Brain microvascular endothelial cell (primary cell): Measurements from ENCODE around the gene OTUD3.
"Not testable (repeated sequence)": the region's sequence is repeated elsewhere in the genome, so short reads cannot be mapped to it uniquely, and the experiment has no call there.

Experiments used
- DNase-seq: peaks from one replicate; pipeline ENCODE4 v3.0.0-alpha.2; 2020
- H3K27ac ChIP-seq: fragments of 250-450 bp; sonication (Bioruptor Pico); 2 replicates; pipeline ENCODE4 v1.5.1; 2020; ENCODE audit warnings: mild to moderate bottlenecking, moderate library complexity
- H3K27me3 ChIP-seq: fragments of 250-450 bp; sonication (Bioruptor Pico); replicated peaks from 2 replicates; pipeline ENCODE4 v1.5.1; 2020; ENCODE audit warnings: mild to moderate bottlenecking
- H3K36me3 ChIP-seq: fragments of 250-450 bp; sonication (Bioruptor Pico); replicated peaks from 2 replicates; pipeline ENCODE4 v1.5.1; 2020; ENCODE audit warnings: mild to moderate bottlenecking
- H3K4me3 ChIP-seq: 2 replicates; pipeline ENCODE4 v1.5.1; 2011; ENCODE audit warnings: low read depth, mild to moderate bottlenecking, control low read depth, low read length, moderate library complexity
- in situ Hi-C: cut with HindIII; loops from 2 replicates; pipeline ENCODE4 v1.10.0; 2017; ENCODE audit warnings: low sequenced_read_pairs, low pct_ligation_motif_present
- TF ChIP-seq, protein P1 (sequence below): IDR thresholded peaks from 2 replicates; pipeline ENCODE4 v1.5.1; 2011; ENCODE audit warnings: low read depth, mild to moderate bottlenecking, moderate library complexity, low read length, control low read depth, inconsistent platforms; ENCODE audit errors: missing control alignments

The OTUD3 gene

DNA sequence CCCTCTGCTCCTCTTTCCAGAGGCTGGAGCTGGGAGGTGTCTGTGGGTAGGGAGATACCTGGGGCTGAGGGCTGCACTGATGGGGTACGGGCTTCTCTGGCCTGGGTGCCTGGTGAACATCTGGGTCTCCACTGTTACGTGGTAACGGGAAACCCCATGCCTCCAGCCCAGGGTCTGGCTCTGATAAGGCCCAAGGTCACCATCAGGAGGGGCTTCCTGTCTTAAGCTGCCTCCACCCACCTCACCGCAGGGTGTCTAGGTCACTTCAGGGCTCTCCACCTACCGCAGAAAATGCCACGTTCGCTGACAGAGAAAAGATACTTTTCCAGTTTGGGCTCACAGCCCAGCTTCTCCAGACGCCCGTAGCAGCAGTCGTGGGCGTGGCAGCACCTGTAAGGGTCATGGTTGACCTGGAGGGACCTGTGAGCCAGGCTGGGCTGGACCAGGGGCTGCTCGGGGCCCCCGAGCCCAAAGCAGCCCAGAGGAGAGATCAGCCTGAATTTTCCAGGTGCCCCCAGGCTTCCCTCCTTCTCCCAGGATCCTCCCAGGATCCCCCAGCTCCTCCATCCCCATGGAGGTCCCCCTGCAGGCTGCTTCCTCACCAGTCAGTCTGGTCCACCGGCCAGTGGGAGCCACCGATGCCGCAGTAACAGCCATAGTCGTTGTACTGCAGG lies 40.0 kb downstream of the OTUD3 start:
- in situ Hi-C loops, result no loop called here
- DNase-seq, result no peak
- Histone ChIP-seq H3K36me3 (no peaks in the 10 kb centered on the region), H3K4me3 (no peak overlapping the region), H3K27me3 (no peaks in the 10 kb centered on the region), H3K27ac (no peak overlapping the region)
- TF ChIP-seq, protein P1, sequence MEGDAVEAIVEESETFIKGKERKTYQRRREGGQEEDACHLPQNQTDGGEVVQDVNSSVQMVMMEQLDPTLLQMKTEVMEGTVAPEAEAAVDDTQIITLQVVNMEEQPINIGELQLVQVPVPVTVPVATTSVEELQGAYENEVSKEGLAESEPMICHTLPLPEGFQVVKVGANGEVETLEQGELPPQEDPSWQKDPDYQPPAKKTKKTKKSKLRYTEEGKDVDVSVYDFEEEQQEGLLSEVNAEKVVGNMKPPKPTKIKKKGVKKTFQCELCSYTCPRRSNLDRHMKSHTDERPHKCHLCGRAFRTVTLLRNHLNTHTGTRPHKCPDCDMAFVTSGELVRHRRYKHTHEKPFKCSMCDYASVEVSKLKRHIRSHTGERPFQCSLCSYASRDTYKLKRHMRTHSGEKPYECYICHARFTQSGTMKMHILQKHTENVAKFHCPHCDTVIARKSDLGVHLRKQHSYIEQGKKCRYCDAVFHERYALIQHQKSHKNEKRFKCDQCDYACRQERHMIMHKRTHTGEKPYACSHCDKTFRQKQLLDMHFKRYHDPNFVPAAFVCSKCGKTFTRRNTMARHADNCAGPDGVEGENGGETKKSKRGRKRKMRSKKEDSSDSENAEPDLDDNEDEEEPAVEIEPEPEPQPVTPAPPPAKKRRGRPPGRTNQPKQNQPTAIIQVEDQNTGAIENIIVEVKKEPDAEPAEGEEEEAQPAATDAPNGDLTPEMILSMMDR, result no peak

DNA sequence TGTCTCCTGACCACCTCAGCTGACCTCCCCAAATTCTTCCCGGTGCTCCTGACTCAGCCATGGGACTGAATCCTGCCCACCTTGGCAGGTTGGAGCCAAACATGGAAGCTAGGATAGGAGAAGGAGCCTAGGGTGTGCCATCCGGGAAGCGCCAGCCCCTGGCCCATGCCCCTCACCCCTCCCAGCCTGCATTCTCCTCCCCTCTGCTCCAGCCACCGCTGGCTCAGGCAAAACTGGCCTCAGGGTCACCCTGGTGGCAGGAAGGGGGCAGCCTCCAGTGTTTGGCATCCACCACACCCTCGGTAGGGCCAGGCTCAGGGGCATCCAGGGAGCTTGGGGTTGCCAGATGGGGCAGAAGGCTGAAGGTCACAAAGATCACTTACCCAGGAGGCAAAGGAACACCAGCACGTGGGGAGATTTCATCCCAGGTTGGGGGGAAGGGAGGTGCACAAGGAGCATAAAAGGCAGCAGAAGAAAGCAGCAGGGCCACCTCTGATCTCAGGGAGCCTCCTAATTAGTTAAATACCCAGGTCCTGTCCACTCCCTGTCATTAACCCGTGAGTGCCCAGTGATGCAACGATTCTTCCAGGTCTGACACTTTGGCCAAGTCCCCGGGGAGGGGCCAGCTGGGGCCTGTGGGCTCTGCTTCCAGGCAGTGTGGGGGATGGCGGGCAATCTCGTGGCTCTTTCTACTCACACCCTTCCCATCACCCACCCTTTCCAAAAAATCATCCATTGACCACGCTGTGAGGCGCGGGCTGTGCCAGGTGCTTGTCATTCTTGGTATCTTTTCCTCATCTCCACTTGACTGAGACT lies 41.1 kb downstream of the OTUD3 start, which contains the start of gene PLA2G2E:
Gene PLA2G2E (minus strand): TSS at position 481 of the 816 bp plus-strand sequence. CDS start 58 bp downstream, at position 423.
- in situ Hi-C loops, result no loop called here
- DNase-seq, result no peak
- TF ChIP-seq, protein P1, result no peak

GRCh38 chr1:19923953-19924346 lies 41.8 kb downstream of the OTUD3 start:
- no peak for DNase-seq
- no peak overlapping the region for H3K27ac ChIP-seq
- in situ Hi-C loops, result no loop called here
- H3K27me3 ChIP-seq, result no peaks in the 10 kb centered on the region
- H3K36me3 ChIP-seq, result no peaks in the 10 kb centered on the region
- TF ChIP-seq, protein P1, result no peak
- H3K4me3 ChIP-seq, result no peak overlapping the region

More for the DNA sequence above, 41.1 kb downstream of the OTUD3 start, which contains the start of gene PLA2G2E:
- no peaks in the 10 kb centered on the region for H3K27me3 ChIP-seq
- H3K36me3 ChIP-seq, result no peaks in the 10 kb centered on the region
- no peak within 1 kb of the TSS for H3K4me3 ChIP-seq
- H3K27ac ChIP-seq, result no peak within 1 kb of the TSS

- TF ChIP-seq, protein P1, result no peak
- no peak overlapping the region for H3K4me3 ChIP-seq
- in situ Hi-C loops, result no loop called here
- H3K27me3 ChIP-seq, result no peaks in the 10 kb centered on the region
- no peak for DNase-seq
- no peak overlapping the region for H3K27ac ChIP-seq
- H3K36me3 ChIP-seq, result no peaks in the 10 kb centered on the region
Measured at GRCh38 chr1:19925342-19926070, 43.3 kb downstream of the OTUD3 start.

- no peaks in the 10 kb centered on the region for H3K36me3 ChIP-seq
- H3K27me3 ChIP-seq, result no peaks in the 10 kb centered on the region
- TF ChIP-seq, protein P1, result no peak
- in situ Hi-C loops, result no loop called here
- no peak overlapping the region for H3K4me3 ChIP-seq
- DNase-seq, result no peak
- no peak overlapping the region for H3K27ac ChIP-seq
Measured at GRCh38 chr1:19926296-19927129, 44.3 kb downstream of the OTUD3 start.

DNA sequence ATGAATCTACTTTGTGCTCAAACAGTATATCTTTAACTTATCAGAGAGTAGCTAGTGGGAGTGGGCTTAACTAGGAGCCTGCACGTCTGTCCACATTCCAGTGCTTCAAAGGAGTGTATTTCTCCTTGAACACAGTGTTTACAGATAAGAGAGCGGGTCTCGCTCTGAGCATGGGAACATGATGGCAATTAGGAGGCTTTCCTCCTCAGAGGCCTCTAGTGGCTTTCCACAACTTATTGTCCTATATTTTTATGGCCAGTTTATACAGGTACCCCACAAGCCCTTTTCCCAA lies 44.9 kb downstream of the OTUD3 start:
- DNase-seq, H3K4me3 ChIP-seq, H3K27me3 ChIP-seq, in situ Hi-C loops, H3K27ac ChIP-seq, H3K36me3 ChIP-seq: not testable (repeated sequence)
